Renal cortical epithelial cell (primary cell): ENCODE data around the gene MCTS1. TPM values are rescaled to one million over a fixed set of nuclear protein-coding genes. Genes with fewer than 3 reads are reported as not detected.
"Not testable (repeated sequence)": the region's sequence is repeated elsewhere in the genome, so short reads cannot be mapped to it uniquely, and the experiment has no call there.

Source experiments
- DNase-seq: peaks from one replicate; pipeline ENCODE4 v3.0.0-alpha.2; 2011; ENCODE audit warnings: low read depth
- total RNA-seq: library from RNA; depleted of rRNA; stranded (reverse); fragments of >200 nt; gene quantifications from 2 replicates; pipeline ENCODE4 v1.2.3, GENCODE V29; 2014

Gene MCTS1
- total RNA-seq = 33.9 and 66.7 TPM in 2 replicates

DNA sequence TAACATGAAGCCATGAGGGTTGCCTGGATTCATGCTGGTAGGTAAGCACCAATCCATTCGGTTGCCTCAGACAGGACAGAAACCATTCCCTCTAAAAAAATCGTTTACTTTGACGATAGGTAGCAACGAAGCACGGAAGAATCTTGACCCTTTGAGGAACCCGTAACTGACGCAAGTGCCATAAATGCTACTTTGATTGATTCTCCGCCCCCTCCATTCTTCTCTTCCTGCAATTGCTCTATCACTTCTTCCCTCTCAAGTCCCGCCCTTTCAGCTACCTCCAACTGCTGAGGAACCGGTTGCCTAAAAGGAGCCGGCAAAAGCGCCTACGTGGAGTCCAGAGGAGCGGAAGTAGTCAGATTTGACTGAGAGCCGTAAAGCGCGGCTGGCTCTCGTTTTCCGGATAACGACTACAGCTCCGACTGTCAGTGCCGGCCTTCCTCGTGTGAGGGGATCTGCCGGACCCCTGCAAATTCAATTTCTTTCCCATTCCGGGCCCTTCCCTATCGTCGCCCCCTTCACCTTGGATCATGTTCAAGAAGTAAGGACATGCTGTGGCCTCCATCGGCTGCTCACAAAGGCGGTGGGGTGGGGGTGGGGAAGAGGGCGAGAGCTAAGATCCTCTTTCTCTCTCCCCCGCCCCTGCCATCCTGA is at the start of gene MCTS1:
Gene MCTS1 (plus strand): TSS at position 395 of the 654 bp plus-strand sequence. CDS start 136 bp downstream, at position 531.
- DNase-seq = peak; percentile 97

GRCh38 chrX:120556251-120556650 is 47.6 kb upstream of the MCTS1 start:
- DNase-seq = no peak

DNA sequence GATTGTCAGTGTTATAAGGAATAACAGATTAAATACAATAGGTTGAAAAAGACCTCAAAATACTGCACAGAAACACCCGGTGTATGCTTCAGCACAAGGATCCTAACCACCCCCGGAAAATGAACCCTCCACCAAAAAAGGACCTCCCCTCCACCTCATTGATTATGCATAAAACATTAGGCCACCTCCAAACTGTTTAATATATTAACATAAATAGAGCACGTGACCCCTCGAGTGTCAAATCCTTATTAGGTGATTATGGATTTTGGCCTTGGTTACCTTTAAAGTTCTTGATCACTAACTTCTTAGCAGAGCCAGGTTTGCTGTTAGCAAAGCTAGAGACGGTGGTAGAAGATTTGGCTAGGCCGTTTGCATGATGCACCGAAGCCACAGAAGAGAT is 44.1 kb upstream of the MCTS1 start:
- peak; percentile 14 for DNase-seq

DNA sequence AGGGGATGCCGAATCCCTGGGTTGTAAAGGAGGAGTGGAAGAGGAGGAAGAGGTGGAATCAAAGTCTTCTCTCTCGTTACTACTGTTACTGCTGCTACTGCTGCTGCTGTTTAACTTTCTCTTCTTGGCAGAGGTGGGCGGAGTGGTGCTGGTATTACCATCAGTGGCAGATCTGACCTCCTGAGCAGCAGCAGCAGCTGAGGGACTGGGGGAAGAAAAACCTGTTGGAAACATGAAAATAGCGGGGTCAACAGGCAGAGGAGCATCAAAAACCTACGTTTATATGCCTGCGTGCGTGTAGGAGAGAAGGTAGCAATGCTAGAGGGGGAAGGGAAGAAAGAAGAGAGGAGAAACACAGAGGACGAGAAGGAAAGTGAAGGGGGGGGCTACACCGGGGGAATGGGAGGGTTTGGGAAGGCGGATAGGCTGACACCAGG is 43.5 kb upstream of the MCTS1 start:
- peak; percentile 35 for DNase-seq

DNA sequence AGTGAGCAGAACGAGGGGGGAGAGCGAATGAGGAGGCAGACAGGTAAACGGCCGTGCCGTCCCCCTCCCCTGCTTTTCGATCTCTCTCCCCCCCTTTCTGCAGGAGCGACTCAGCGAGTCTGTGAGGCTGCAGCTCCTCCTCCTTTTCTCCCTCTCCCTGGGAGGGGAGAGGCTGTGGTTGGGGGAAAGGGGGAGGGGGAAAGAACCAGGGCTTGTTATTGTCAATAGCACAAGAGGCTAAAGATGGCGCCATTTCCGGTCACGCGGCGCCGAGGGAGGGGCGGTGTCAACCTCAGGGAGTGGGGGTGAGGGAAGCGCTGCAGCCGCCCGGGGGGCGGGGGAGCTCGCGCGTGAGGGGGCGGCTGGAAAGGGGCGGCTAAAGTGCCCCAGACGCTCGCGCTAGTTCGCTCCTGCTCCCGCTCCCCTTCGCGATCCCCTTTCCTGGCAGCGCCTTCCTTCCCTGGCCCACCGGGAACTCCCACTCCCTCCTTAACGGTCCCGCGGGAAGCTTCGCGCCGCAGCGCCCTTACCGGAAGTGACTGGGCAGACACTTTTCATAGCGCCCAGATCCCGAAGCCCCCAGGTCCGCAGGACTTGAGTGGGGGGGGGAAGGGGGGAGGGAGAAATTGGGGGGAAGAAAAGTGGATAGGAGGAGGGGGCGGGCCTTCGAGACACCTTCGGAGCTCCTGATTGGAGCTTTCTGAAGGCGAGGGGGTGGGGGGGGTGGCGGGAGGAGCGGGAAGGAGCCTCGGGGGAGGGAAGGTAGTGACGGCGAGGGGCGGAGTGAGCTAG is 42.9 kb upstream of the MCTS1 start, which contains the start of gene CUL4B:
Gene CUL4B (minus strand): TSS at position 121 of the 792 bp plus-strand sequence. CDS start 324 bp downstream, outside the sequence.
- DNase-seq = peak; percentile 88

GRCh38 chrX:120561634-120562568 is 42.0 kb upstream of the MCTS1 start:
- DNase-seq = no peak

DNA sequence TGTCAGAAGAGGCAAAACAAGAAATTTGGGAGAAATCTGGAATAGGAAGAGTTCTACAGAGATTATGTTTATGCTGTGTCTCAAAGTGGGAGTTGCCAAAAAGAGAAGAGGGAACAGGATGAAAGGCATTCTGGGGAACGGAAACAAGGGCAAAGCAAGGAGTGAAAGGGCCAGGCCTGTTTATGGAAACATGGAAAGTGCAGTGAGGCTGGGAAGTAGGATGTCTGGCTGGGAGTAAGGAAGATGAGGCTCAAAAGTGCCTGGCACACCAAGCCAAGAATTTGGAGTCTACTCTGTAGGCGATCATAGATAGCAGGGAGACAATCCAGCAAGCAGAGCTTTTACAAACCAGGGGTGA is 41.4 kb upstream of the MCTS1 start:
- no peak for DNase-seq

- no peak for DNase-seq
Observed at GRCh38 chrX:120564925-120565324, 39.0 kb upstream of the MCTS1 start.

DNA sequence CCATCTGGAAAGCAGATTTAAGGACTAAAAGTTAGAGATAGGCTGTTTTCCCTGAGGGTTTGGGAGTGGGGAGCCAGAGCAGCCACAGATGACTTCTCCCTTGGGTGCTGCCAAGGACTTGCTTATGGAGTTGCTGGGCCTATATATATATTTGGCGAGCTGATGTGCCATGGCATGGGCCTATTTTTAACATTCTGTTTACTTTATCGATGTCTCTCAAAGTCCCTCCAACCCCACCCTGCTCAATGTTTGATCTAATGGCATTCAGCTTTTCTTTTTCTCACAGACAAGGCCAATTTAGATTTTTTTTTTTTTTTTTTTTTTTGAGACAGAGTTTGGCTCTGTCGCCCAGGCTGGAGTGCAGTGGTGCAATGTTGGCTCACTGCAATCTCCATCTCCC is 37.1 kb upstream of the MCTS1 start:
- no peak for DNase-seq

DNA sequence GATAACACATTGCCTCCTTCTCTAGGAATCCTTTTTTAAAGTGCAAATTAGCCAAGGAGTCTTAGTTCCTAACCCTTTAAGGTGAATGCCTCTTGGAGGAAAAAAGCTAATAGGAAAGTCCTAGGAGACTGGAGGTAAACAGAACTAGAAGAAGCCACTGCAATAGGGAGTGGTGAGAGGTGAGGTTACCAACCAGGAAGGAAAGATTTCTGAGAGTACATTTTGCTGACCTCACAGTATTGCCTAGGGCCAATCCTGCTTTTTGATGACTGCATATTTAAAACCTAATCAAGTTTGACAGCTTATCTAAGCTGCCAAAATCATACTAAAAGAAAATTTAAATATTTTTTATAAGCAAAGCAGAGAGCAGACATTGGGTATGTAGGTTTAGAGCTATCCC is 35.9 kb upstream of the MCTS1 start:
- peak; percentile 17 for DNase-seq

- no peak for DNase-seq
Observed at GRCh38 chrX:120568609-120569008, 35.3 kb upstream of the MCTS1 start.

DNA sequence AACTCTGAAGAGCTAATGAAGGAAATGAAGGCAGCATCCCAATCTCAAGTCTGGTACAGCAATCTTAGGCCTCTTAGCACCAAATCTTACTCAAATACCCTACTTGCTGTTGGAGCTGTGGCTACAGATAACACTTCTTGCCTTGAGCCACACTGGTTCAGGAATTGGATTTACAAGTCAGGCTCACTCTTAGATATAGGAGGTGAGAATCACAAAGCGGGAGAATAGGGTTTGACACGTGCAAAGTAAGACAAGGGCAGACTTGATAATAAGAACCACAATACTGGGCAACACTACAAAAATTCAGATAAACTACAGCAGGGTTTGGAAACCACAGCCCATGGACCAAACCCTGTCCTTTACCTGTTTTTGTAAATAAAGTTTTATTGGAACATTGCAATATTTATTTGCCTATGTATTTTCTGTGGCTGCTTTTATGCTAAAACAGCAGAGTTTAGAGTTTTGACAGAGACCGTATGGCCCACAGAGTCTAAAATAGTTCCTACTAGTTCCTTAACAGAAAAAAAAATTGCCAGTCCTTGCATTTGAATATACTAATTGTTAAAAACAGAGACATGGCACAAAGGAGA is 33.8 kb upstream of the MCTS1 start:
- no peak for DNase-seq

DNA sequence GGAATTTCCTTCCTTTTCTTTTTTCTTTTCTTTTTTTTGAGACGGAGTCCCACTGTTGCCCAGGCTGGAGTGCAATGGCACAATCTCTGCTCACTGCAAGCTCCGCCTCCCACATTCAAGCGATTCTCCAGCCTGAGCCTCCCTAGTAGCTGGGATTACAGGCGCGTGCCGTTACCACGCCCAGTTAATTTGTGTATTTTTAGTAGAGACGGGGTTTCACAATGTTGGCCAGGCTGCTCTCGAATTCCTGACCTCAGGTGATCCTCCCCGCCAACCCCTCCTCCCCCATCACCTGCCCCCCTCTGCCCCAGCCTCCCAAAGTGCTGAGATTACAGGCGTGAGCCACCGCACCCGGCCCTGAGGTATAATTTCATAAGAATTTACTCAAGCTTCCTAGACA is 30.1 kb upstream of the MCTS1 start:
- not testable (repeated sequence) for DNase-seq

DNA sequence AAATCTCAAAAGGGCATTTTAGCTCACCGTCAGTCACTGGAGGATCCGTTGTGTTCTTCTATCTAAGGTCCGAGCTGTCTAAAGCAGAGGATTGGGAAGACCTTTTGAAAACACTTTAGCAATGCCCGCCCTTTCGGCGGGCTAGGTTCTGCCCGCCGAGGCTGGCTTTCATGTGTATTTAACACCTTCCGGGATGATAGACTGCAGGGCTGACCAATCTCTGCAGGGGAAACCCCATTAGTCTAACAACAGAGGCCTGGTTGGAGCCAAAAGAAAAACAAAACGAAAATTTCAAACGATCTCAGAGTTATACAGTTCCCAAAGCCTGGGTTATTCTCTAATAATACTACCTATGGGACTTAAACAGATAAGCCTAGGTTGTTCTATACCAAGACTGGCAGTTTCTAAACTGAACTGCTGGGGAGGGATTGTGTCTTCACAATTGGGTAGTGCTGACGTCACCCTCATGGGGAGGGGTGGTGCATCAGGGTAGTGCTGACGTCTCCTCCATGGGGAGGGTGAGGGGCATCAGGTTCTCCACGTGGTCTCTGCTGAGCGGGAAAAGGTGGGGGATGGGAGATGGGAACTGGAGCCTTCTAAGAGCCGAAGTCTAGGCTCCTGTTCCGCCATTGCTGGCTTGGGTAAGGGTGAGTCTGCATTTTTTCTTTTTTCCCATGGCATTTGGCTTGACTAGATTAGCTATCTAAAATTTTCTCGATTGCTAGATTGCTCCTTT is 28.4 kb upstream of the MCTS1 start:
- DNase-seq = no peak

DNA sequence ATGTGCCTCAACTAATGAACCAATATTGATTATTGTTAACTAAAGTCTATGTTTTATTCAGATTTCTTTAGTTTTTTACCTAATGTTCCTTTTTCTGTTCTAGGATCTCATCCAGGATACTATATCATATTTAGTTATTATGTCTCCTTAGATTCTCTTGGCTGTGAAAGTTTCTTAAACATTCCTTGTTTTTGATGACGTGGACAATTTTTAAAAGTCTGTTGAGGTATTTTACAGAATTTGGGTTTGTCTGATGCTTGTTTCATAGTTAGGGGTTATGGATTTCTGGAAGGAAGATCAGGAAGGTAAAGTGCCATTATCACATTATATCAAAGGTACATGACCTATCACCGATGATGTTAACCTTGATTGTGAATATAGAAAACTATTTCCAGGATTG is 18.2 kb upstream of the MCTS1 start:
- no peak for DNase-seq

GRCh38 chrX:120604361-120604782 is 471 bp downstream of the MCTS1 start:
- peak; percentile 33 for DNase-seq

- no peak for DNase-seq
Observed at GRCh38 chrX:120612086-120612485, 8.2 kb downstream of the MCTS1 start.

DNA sequence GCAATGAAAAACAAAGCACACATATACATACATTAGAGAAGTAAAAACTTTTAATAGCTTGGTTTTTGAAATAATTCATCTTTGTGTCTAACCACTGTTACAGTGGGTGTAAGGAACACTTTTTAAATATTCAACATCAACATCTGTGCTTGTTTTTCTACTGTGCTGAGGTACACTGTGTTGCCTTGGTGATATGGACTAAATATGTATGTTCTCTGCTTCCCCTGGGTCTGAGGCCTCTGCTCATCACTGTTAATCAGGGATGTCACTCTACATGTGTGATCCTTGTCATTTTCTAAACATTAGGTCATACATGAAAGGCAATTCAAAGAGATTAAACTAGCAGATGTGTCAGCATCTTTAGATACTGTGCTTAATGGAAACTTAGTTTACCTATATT is 10.9 kb downstream of the MCTS1 start:
- DNase-seq = no peak

GRCh38 chrX:120617996-120618630 is 14.2 kb downstream of the MCTS1 start:
- DNase-seq = no peak

GRCh38 chrX:120625371-120625770 is 21.5 kb downstream of the MCTS1 start:
- no peak for DNase-seq
